ENCODE results near the gene ZNF280B. TPM values are rescaled to one million over a fixed set of nuclear protein-coding genes. Genes with fewer than 3 reads are reported as not detected.

ZNF280B gene
- total RNA-seq, 1 experiment from 2014 or later = 5.5 TPM

- Histone ChIP-seq H3K79me2 (ENCODE audit: insufficient read depth, low read length) (no peaks in the 10 kb centered on the region), H3K4me2 (ENCODE audit: low read length) (no peak overlapping the region), H3K36me3 (ENCODE audit: control insufficient read depth in 1 of 2, insufficient read depth in 2 of 2, low read length in 2 of 2) (no peaks in the 10 kb centered on the region), H3K27ac (ENCODE audit: low read depth, low read length) (no peak overlapping the region), H4K20me1 (ENCODE audit: insufficient read depth) (no peaks in the 10 kb centered on the region), H3K9me2 (ENCODE audit: insufficient read depth) (no peaks in the 10 kb centered on the region), H3K27me3 (ENCODE audit: insufficient read depth, low read length) (no peaks in the 10 kb centered on the region), H3K4me3 (replicated peaks in 1 of 2; ENCODE audit: low read depth in 1 of 2, low read length in 2 of 2) (no peak overlapping the region), H3K4me1 (ENCODE audit: control insufficient read depth in 1 of 2, insufficient read depth in 2 of 2, low read length in 2 of 2) (no peaks in the 10 kb centered on the region), H2AFZ (ENCODE audit: low read depth, low read length, poor library complexity, severe bottlenecking) (no peak overlapping the region), H3K9me3 (ENCODE audit: control insufficient read depth in 1 of 2, insufficient read depth in 1 of 2, low read depth in 1 of 2, low read length in 2 of 2) (no peaks in the 10 kb centered on the region), H3K9ac (ENCODE audit: low read length) (no peak overlapping the region)
- ChIA-PET RAD21 (ENCODE audit: low non-redundant PET in 1 of 2, low total read pairs in 2 of 2, uncharacterized antibody in 2 of 2, unreplicated experiment in 2 of 2) (no interaction called here), CTCF (interaction anchor here (1.7 kb wide), 1 partner anchor 17 kb away, joined by 4 read pairs; no protein-coding TSS in a partner anchor), POLR2A (no interaction called here)
- intact Hi-C loops (cut with micrococcal nuclease) = no loop called here
- BruUV-seq (replicated peaks) = no TSS peak
- ATAC-seq (no peak), DNase-seq (ENCODE audit: low read depth, low spot score) (no peak)
- no peak for TF ChIP-seq EZH2phosphoT487 (IDR thresholded peaks at IDR 0.05; ENCODE audit: borderline replicate concordance)
- no peak for TF ChIP-seq MAX (IDR thresholded peaks at IDR 0.05)
- no peak for TF ChIP-seq SRF (IDR thresholded peaks at IDR 0.05; ENCODE audit: low read depth)
- no peak for TF ChIP-seq TCF7L2 (IDR thresholded peaks at IDR 0.05; ENCODE audit: borderline replicate concordance, extremely low read depth, insufficient read depth, insufficient read length)
- no peak for TF ChIP-seq CTCF (IDR thresholded peaks at IDR 0.05 in 2 of 3, conservative IDR thresholded peaks at IDR 0.05 in 1 of 3; ENCODE audit: borderline replicate concordance in 1 of 3, insufficient read depth in 1 of 3, low read depth in 2 of 3, low read length in 2 of 3)
- no peak for TF ChIP-seq ZBTB33 (IDR thresholded peaks at IDR 0.05; ENCODE audit: extremely low read depth, insufficient replicate concordance, low read length)
- no peak for TF ChIP-seq REST (IDR thresholded peaks at IDR 0.05; ENCODE audit: low read depth)
- no peak for TF ChIP-seq ELF1 (IDR thresholded peaks at IDR 0.05; ENCODE audit: borderline replicate concordance, low read depth)
- TF ChIP-seq EZH2 (IDR thresholded peaks at IDR 0.05) = no peak
- no peak for TF ChIP-seq ZNF274 (IDR thresholded peaks at IDR 0.05; ENCODE audit: low read depth, low read length)
- no peak for TF ChIP-seq YY1 (IDR thresholded peaks at IDR 0.05; ENCODE audit: extremely low read depth, insufficient replicate concordance, low read depth, low read length)
- no peak for TF ChIP-seq SIN3A (IDR thresholded peaks at IDR 0.05; ENCODE audit: low read depth)
- no peak for TF ChIP-seq FOSL1 (IDR thresholded peaks at IDR 0.05; ENCODE audit: low read depth)
- TF ChIP-seq ATF3 (IDR thresholded peaks at IDR 0.05) = no peak
- no peak for TF ChIP-seq JUND (IDR thresholded peaks at IDR 0.05)
- no peak for TF ChIP-seq SP1 (IDR thresholded peaks at IDR 0.05; ENCODE audit: low read depth)
- TF ChIP-seq CBX3 (IDR thresholded peaks at IDR 0.05; ENCODE audit: low read depth) = no peak
- no peak for TF ChIP-seq CEBPB (IDR thresholded peaks at IDR 0.05; ENCODE audit: low read depth)
- no peak for TF ChIP-seq RAD21 (IDR thresholded peaks at IDR 0.05; ENCODE audit: low read depth)
- TF ChIP-seq EGR1 (IDR thresholded peaks at IDR 0.05; ENCODE audit: low read depth) = no peak
Measured at GRCh38 chr22:22480940-22481339, 27.6 kb downstream of the ZNF280B start.

Measured in HCT116 (cell line).